Sigmoid colon (tissue), 3 donors: ENCODE data around the gene HK2.

Experiments used
- CTCF ChIP-seq, 4 experiments: fragments of 450-650 bp in 3 of 4; fragments of 200-600 bp in 1 of 4; IDR thresholded peaks; one replicate each; pipeline ENCODE4 v1.5.1; 2016 to 2019; ENCODE audit warnings: antibody characterized with exemption in 4 of 4, mild to moderate bottlenecking in 3 of 4, moderate library complexity in 2 of 4
- POLR2A ChIP-seq, 2 donors: fragments of 450-650 bp; IDR thresholded peaks; one replicate each; pipeline ENCODE4 v1.6.1; 2016; ENCODE audit warnings: antibody characterized with exemption in 2 of 2, mild to moderate bottlenecking in 2 of 2, moderate library complexity in 2 of 2

GRCh38 chr2:74896232-74896631, 62.3 kb downstream of the HK2 start:
- TF ChIP-seq POLR2A (IDR thresholded peaks at IDR 0.05), result no peak
- no peak for TF ChIP-seq CTCF (IDR thresholded peaks at IDR 0.05)
